ENCODE data around the gene ACVR2B.

Gene ACVR2B

DNA sequence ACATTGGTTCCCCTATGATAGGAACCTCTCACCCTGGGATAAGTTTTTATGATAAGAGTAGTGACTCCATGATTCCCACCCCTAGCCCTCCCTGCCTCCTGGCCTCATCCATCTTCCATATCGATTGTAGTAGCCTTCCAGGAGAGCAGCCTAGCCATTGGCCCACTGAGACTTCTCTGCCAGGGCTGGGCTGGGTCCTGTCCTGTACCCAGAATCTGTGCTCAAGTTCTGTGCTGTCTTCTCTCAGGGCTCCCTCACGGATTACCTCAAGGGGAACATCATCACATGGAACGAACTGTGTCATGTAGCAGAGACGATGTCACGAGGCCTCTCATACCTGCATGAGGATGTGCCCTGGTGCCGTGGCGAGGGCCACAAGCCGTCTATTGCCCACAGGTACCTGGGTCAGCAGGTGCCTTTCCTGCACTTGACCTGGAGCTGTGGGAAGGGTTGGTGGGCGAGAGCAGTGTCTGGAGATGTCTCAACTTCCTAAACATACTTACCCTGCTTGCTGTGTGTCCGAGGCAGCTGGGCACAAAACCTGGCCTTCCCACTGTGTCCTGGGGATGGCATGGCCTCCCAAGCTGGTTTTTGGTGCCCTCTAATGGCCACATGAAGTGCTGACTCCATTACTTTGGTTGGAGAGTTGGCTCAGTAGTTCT is 25.9 kb downstream of the ACVR2B start:
- H3K4me3 ChIP-seq (ENCODE audit: low read depth, low read length): no peak overlapping the region
- peak; percentile 96 for TF ChIP-seq CTCF (conservative IDR thresholded peaks at IDR 0.05; ENCODE audit: low read depth, low read length)
- peak; percentile 80 for DNase-seq (ENCODE audit: low read depth)

DNA sequence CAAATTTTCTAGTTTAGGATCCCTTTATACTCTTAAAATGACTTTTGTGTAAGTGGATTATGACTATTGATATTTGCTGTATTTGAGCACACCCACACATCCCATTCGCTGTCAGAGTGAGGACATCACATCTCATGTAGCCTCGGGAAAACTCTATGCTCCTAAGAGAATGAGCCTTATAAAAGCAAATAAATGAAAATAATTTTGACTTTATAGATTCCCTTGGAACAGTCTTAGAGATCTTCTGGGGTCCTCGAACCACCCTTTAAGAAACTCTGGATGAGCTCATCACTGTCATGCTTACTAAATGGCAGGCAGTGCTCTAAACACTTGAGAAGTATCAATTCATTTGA is 26.4 kb downstream of the ACVR2B start:
- no peak for TF ChIP-seq CTCF (conservative IDR thresholded peaks at IDR 0.05; ENCODE audit: low read depth, low read length)
- H3K4me3 ChIP-seq (ENCODE audit: low read depth, low read length): no peak overlapping the region
- no peak for DNase-seq (ENCODE audit: low read depth)

GRCh38 chr3:38480930-38481329 is 27.2 kb downstream of the ACVR2B start:
- no peak overlapping the region for H3K4me3 ChIP-seq (ENCODE audit: low read depth, low read length)
- no peak for TF ChIP-seq CTCF (conservative IDR thresholded peaks at IDR 0.05; ENCODE audit: low read depth, low read length)
- DNase-seq (ENCODE audit: low read depth): no peak

GRCh38 chr3:38482951-38483350 is 29.3 kb downstream of the ACVR2B start:
- DNase-seq (ENCODE audit: low read depth): no peak
- no peak for TF ChIP-seq CTCF (conservative IDR thresholded peaks at IDR 0.05; ENCODE audit: low read depth, low read length)
- no peak overlapping the region for H3K4me3 ChIP-seq (ENCODE audit: low read depth, low read length)

- no peak overlapping the region for H3K4me3 ChIP-seq (ENCODE audit: low read depth, low read length)
- no peak for TF ChIP-seq CTCF (conservative IDR thresholded peaks at IDR 0.05; ENCODE audit: low read depth, low read length)
- DNase-seq (ENCODE audit: low read depth): no peak
Measured at GRCh38 chr3:38487323-38487722, 33.6 kb downstream of the ACVR2B start.

DNA sequence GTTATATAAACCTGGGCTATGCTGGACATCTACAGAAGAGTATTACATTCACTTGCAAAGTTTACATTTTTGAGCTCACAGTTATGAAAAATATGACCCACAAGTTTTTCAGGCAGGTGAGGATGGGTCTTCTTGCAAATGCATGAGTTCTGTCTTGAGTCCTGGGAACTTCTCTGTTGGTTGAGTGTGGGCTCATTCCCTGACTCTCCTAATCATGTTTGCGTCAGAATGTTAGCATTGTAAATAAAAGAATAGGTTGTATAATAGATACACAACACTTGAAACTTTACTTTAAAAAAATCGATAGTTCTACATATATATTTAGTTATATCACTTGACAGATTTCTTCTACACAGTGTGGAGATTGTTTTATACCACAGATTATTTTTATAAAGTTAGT is 35.3 kb downstream of the ACVR2B start:
- TF ChIP-seq CTCF (conservative IDR thresholded peaks at IDR 0.05; ENCODE audit: low read depth, low read length): no peak

DNA sequence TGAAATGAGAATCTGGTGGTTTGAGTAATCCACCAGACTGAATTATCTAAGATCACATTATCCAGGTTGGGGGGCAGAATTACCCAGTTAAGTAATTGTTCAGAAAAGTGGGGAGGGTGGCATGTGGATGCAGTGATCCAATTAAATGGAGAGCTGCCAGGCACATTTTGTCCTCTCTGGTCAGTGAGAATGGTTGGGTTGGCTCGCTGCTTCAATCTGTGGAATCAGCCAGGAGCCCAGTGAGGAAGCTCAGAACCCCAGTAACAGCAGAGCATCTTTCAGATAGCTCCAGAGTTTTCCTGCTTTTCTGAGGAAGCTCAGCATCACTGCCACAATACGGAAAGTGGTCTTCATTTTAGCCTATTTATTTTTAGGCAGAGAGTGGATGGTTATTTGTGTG is 36.1 kb downstream of the ACVR2B start:
- TF ChIP-seq CTCF (conservative IDR thresholded peaks at IDR 0.05; ENCODE audit: low read depth, low read length): no peak
- no peak overlapping the region for H3K4me3 ChIP-seq (ENCODE audit: low read depth, low read length)
- no peak for DNase-seq (ENCODE audit: low read depth)

More for the DNA sequence above, 35.3 kb downstream of the ACVR2B start:
- no peak overlapping the region for H3K4me3 ChIP-seq (ENCODE audit: low read depth, low read length)
- DNase-seq (ENCODE audit: low read depth): no peak
